IPS-NIHi7 (cell line): ENCODE data around the gene HOXD10.

Experiments used
- DNase-seq: peaks from one replicate; pipeline ENCODE4 v3.0.0; 2012; ENCODE audit warnings: mixed read lengths; ENCODE audit errors: extremely low spot score

The HOXD10 gene

GRCh38 chr2:176134035-176134434, 17.5 kb downstream of the HOXD10 start:
- no peak for DNase-seq

- no peak for DNase-seq
Observed at GRCh38 chr2:176135035-176135440, 18.5 kb downstream of the HOXD10 start.

GRCh38 chr2:176136374-176137251, 20.0 kb downstream of the HOXD10 start:
- DNase-seq, result no peak

GRCh38 chr2:176137252-176137580, 20.6 kb downstream of the HOXD10 start:
- no peak for DNase-seq

GRCh38 chr2:176137906-176138305, 21.3 kb downstream of the HOXD10 start:
- no peak for DNase-seq

GRCh38 chr2:176138526-176138922, 21.9 kb downstream of the HOXD10 start:
- DNase-seq, result no peak

- DNase-seq, result no peak
Observed at GRCh38 chr2:176138923-176139660, 22.5 kb downstream of the HOXD10 start.

GRCh38 chr2:176139661-176140512, 23.3 kb downstream of the HOXD10 start:
- no peak for DNase-seq

GRCh38 chr2:176140513-176141317, 24.1 kb downstream of the HOXD10 start:
- peak; percentile 90 for DNase-seq

- no peak for DNase-seq
Observed at GRCh38 chr2:176142281-176142680, 25.7 kb downstream of the HOXD10 start.

- no peak for DNase-seq
Observed at GRCh38 chr2:176145085-176145969, 28.7 kb downstream of the HOXD10 start.

GRCh38 chr2:176146101-176146500, 29.5 kb downstream of the HOXD10 start:
- no peak for DNase-seq

GRCh38 chr2:176146645-176147044, 30.1 kb downstream of the HOXD10 start:
- DNase-seq, result no peak

GRCh38 chr2:176147210-176147799, 30.7 kb downstream of the HOXD10 start:
- DNase-seq, result no peak

GRCh38 chr2:176147800-176148496, 31.4 kb downstream of the HOXD10 start:
- no peak for DNase-seq

- DNase-seq, result no peak
Observed at GRCh38 chr2:176148751-176149421, 32.3 kb downstream of the HOXD10 start.

- no peak for DNase-seq
Observed at GRCh38 chr2:176149481-176149938, 32.9 kb downstream of the HOXD10 start.

GRCh38 chr2:176149939-176150583, 33.5 kb downstream of the HOXD10 start:
- DNase-seq, result no peak
